Skin epidermis (tissue), 12 donors: ENCODE measurements around the gene EYS.

Source experiments
- H3K27ac ChIP-seq, 21 experiments: fragments of 200-600 bp; sonication (generic) in 11 of 21; one replicate each; pipeline ENCODE4 v1.5.0; 2020; ENCODE audit warnings: mild to moderate bottlenecking in 3 of 21, inconsistent platforms in 2 of 21, moderate library complexity in 2 of 21
- H3K4me3 ChIP-seq, 7 experiments: fragments of 200-600 bp; sonication (generic) in 2 of 7; one replicate each; pipeline ENCODE4 v1.5.0; 2020; ENCODE audit warnings: inconsistent platforms in 2 of 7, mild to moderate bottlenecking in 2 of 7, moderate library complexity in 1 of 7

Gene EYS

GRCh38 chr6:65707126-65707826 lies at the start of gene EYS:
Gene EYS, minus strand, starts transcription at chr6:65707226. Its CDS starts 211,816 bp downstream, at chr6:65495410.
- no peak within 1 kb of the TSS for H3K27ac ChIP-seq
- H3K4me3 ChIP-seq, result no peak within 1 kb of the TSS

- Histone ChIP-seq H3K4me3 (no peak overlapping the region), H3K27ac (no peak overlapping the region)
Observed at GRCh38 chr6:65746302-65746701, 39.3 kb upstream of the EYS start.

GRCh38 chr6:65745614-65746013 lies 38.6 kb upstream of the EYS start:
- Histone ChIP-seq H3K27ac (no peak overlapping the region), H3K4me3 (no peak overlapping the region)

- Histone ChIP-seq H3K4me3 (no peak overlapping the region), H3K27ac (no peak overlapping the region)
Observed at GRCh38 chr6:65728879-65729479, 22.0 kb upstream of the EYS start.

- no peak overlapping the region for H3K4me3 ChIP-seq
- no peak overlapping the region for H3K27ac ChIP-seq
Observed at GRCh38 chr6:65719101-65719500, 12.1 kb upstream of the EYS start.

- Histone ChIP-seq H3K4me3 (no peak overlapping the region), H3K27ac (no peak overlapping the region)
Observed at GRCh38 chr6:65711531-65711930, 4.5 kb upstream of the EYS start.

GRCh38 chr6:65709099-65709830 lies 2.2 kb upstream of the EYS start:
- Histone ChIP-seq H3K27ac (no peak overlapping the region), H3K4me3 (no peak overlapping the region)

GRCh38 chr6:65708162-65708561 lies 1.1 kb upstream of the EYS start:
- Histone ChIP-seq H3K4me3 (no peak overlapping the region), H3K27ac (no peak overlapping the region)

GRCh38 chr6:65706436-65706835 lies 590 bp downstream of the EYS start:
- H3K27ac ChIP-seq, result no peak overlapping the region

GRCh38 chr6:65701325-65701724 lies 5.7 kb downstream of the EYS start:
- no peak overlapping the region for H3K27ac ChIP-seq
- no peak overlapping the region for H3K4me3 ChIP-seq

More at GRCh38 chr6:65706436-65706835, 590 bp downstream of the EYS start:
- no peak overlapping the region for H3K4me3 ChIP-seq

GRCh38 chr6:65700561-65700960 lies 6.5 kb downstream of the EYS start:
- no peak overlapping the region for H3K4me3 ChIP-seq
- no peak overlapping the region for H3K27ac ChIP-seq

- H3K4me3 ChIP-seq, result no peak overlapping the region
- no peak overlapping the region for H3K27ac ChIP-seq
Observed at GRCh38 chr6:65692109-65692508, 14.9 kb downstream of the EYS start.

GRCh38 chr6:65680232-65680631 lies 26.8 kb downstream of the EYS start:
- H3K4me3 ChIP-seq, result no peak overlapping the region
- no peak overlapping the region for H3K27ac ChIP-seq

GRCh38 chr6:65671922-65672321 lies 35.1 kb downstream of the EYS start:
- H3K4me3 ChIP-seq, result no peak overlapping the region
- no peak overlapping the region for H3K27ac ChIP-seq

GRCh38 chr6:65667916-65668656 lies 38.9 kb downstream of the EYS start:
- Histone ChIP-seq H3K27ac (no peak overlapping the region), H3K4me3 (no peak overlapping the region)

GRCh38 chr6:65650086-65650485 lies 56.9 kb downstream of the EYS start:
- no peak overlapping the region for H3K4me3 ChIP-seq
- no peak overlapping the region for H3K27ac ChIP-seq

- no peak overlapping the region for H3K27ac ChIP-seq
Observed at GRCh38 chr6:65649392-65649791, 57.6 kb downstream of the EYS start.

GRCh38 chr6:65646544-65646943 lies 60.5 kb downstream of the EYS start:
- no peak overlapping the region for H3K4me3 ChIP-seq
- no peak overlapping the region for H3K27ac ChIP-seq

More at GRCh38 chr6:65649392-65649791, 57.6 kb downstream of the EYS start:
- H3K4me3 ChIP-seq, result no peak overlapping the region

GRCh38 chr6:65642776-65643175 lies 64.2 kb downstream of the EYS start:
- H3K4me3 ChIP-seq, result no peak overlapping the region
- no peak overlapping the region for H3K27ac ChIP-seq
